Loucy (cell line): ENCODE results near the gene ARMC8.

Experiments used
- CTCF ChIP-seq: fragments of 200-600 bp; sonication (generic); conservative IDR thresholded peaks from 2 replicates; pipeline ENCODE4 v1.5.1; 2014; ENCODE audit warnings: mild to moderate bottlenecking, antibody characterized with exemption, low read length
- EZH2phosphoT487 ChIP-seq: fragments of 200-600 bp; IDR thresholded peaks from 2 replicates; pipeline ENCODE4 v1.6.1; 2018; ENCODE audit warnings: antibody characterized with exemption, mild to moderate bottlenecking, moderate library complexity, borderline replicate concordance

- TF ChIP-seq CTCF = no peak
- TF ChIP-seq EZH2phosphoT487 = no peak
Observed at GRCh38 chr3:138232705-138233364, 45.7 kb downstream of the ARMC8 start.
